ENCODE data around the gene ALG2.
"Not testable (repeated sequence)": the region's sequence is repeated elsewhere in the genome, so short reads cannot be mapped to it uniquely, and the experiment has no call there.

Gene ALG2

GRCh38 chr9:99237849-99238248 is 16.1 kb upstream of the ALG2 start:
- DNase-seq, result not testable (repeated sequence)

- DNase-seq, result no peak
These were observed 15.6 kb upstream of the ALG2 start for GRCh38 chr9:99237356-99237755.

DNA sequence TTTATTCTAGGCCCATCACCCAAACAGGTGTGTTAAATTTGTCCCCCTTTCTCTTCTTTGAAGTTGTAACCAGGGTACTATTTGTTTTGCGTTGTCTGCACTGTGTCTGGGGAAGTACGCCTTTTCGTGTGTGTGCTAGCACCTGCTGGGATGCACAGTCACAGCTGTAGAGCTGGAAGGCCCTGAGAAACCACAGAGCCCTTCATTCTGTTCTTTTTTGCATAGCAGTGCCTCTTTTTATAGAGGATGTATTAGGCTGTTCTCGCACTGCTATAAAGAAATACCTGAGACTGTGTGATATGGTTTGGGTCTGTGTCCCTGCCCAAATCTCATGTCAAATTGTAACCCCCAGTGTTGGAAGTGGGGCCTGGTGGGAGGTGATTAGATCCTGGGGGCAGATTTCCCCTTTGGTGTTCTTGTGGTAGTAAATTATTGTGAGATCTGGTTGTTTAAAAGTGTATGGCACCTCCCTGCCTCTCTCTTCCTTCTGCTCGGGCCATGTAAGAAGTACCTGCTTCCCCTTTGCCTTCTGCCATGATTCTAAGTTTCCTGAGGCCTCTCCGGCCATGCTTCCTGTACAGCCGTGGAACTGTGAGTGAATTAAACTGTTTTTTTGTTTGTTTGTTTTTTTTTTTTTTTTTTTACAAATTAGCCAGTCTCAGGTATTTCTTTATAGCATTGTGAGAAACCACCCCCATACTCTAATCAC is 14.3 kb upstream of the ALG2 start:
- DNase-seq, result no peak

DNA sequence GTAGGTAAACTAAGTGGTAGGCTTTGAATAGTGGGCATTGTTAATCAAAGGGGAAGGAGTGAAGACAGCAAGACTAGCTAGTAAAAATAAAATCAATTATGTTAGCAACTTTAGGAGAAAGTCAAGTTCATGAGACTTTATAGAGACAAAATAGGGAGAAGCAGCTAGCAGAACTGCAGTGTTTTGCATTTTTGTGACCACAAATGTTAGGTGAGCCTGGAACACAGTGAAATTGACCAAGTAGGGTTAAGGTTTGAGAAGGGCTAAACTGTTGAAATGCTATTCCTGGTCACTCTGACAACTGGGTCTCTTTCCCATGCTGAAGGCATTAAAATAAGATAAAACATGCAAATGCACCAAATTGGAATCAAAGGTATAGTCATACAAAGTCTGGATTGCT is 13.3 kb upstream of the ALG2 start:
- no peak for DNase-seq

GRCh38 chr9:99234618-99235017 is 12.9 kb upstream of the ALG2 start:
- no peak for DNase-seq

DNA sequence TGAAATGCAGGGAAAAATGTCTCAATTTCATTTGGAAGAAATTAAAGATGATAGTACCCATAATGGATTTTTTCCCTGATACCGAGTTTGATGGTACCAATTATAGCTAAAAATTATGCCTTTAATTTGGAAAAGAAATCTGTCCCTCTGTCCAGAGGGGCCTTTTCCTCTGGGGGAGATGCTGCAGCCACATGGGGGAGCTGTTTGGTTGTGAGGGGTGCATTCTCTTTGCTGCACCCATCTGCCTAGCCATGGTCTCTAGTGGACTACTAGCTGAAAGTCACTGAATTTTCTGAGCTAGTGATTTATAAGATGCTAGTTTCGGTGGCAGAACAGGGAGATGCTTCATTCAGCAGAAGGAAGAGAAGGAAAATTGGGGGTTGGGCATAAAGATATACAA is 10.0 kb upstream of the ALG2 start:
- no peak for DNase-seq

DNA sequence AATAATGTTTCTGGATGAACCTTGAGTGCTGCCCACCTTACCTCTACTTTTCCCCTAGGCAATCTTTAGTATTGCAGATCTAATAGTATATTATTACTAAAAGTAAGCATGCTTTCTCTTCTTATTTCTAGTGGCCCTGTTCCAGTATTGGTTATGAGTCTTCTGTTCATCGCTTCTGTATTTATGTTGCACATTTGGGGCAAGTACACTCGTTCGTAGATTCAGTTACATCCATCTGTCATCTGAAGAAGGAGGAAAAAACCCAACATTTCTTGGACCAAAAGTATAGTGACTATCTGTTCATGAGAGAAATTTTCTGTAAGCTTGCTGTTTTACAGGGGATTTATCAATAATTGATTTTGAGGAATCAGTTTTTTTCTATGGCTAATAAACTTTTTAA is 8.5 kb upstream of the ALG2 start:
- DNase-seq, result no peak

DNA sequence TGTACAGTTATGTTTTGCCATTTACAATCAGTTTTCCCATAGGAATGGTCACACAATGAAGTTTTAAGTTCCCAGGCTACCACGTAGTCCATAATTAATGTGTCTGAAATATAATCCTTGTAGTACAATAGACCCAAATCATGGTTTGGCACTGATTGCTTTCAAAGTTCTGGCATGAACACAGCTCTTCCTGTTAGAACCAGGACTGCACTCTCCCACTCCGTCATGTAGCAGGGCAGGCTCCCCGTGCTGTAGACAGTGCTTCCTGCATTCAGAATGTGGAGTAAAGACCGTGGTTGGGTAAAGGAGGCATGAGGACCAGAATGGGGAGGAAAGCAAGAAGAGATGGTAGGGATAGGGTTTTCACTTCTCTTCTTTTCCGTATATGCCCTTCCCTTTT is 4.3 kb upstream of the ALG2 start:
- no peak for DNase-seq

- DNase-seq, result no peak
These were observed 2.7 kb upstream of the ALG2 start for GRCh38 chr9:99224445-99224844.

GRCh38 chr9:99222416-99223270 is 901 bp upstream of the ALG2 start:
- DNase-seq, result no peak

- no peak for DNase-seq
These were observed 499 bp downstream of the ALG2 start for GRCh38 chr9:99221266-99221620.

DNA sequence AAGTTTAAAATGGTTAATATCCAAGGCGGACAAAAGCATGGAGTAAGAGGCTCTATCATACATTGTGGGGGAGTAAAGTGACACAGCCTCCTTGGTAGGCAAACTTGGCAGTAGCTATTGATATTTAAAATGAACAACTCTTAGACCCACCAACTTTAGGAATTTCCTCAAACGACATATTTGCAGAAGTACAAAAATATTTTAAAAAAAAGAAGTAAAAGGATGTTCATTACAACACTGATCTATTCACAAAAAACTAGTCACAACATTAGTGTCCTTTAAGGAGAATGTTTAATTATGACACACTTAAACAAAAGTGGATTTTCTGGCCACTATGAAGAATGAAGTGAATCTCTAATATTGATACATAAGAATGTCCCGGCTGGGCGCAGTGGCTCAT is 1.7 kb downstream of the ALG2 start:
- DNase-seq, result no peak

DNA sequence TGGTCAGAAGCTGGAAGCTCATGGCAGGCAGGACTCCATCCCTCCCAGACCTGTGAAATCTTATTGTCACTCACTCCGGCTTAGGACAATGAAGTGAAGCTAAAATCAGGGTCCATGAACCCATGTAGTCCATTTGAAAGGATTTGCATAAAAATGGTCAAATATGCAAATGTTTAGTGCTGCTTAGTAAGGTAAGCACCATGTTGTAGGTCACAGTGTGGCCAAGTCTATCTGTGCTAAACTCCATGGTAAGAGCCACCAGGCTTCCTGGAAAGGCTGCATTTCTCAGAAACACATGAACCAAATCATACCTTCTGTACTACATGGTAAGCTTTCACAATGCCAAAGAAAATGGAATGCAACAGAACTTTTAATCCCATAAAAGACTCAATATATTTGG is 5.7 kb downstream of the ALG2 start:
- no peak for DNase-seq

GRCh38 chr9:99213197-99213596 is 8.5 kb downstream of the ALG2 start:
- DNase-seq, result no peak

DNA sequence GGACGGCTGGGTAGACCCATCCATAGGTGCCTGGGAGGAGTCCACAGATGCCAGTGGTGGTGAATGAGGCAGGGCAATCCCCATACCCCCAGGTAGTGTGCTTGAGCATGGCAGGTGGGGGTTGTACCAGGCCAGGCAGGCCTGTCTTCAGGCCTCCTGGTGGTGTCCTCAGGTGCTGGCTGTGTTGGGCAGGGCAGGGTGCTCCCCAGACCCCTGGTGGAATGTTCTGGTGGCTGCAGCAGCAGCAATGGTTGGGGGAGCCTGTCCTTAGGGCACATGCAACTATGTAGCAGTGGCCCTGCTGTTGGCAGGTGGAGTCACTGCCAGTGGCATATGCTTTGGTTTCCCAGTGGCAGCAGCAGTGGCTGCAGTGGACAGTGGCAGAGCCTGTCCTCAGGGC is 10.0 kb downstream of the ALG2 start:
- DNase-seq, result no peak

DNA sequence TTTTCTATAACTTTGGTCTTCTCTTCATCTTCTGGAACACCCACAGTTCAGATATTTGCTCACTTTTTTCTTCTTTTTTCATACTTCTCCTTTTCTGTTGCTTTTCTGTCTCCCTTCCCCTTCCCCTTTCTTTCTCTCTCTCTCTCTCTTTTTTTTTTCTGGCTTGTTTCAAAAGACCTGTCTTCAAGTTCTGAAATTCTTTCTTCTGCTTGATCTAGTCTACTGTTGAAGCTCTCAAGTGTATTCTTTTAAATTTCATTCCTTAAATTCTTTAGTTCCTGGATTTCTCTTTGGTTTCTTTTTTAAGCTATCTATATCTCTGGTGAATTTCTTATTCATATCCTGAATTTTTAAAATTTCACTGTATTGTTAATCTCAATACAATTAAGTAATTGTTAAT is 11.2 kb downstream of the ALG2 start:
- no peak for DNase-seq

- no peak for DNase-seq
These were observed 20.1 kb downstream of the ALG2 start for GRCh38 chr9:99201603-99202002.

- DNase-seq, result no peak
These were observed 21.7 kb downstream of the ALG2 start for GRCh38 chr9:99199938-99200539.

DNA sequence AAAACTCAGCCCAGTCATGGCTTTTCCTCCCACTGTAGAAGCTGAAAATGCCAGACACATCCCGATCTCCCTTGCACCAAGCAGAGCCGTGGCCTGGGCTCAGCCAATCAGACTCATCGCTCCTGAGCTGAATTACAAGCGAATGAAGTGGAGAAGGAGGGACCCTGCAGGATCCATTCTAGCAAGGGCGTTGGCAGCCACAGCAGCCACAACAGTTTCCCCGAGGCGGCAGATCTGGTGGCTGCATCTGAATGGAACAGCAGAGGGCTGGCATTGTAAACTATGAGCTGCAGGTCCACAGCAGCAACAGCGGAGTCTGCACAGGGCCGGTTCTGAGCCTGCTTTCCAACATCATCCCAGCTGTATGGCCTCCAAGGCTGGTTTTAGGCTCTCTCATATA is 23.8 kb downstream of the ALG2 start:
- DNase-seq, result no peak

DNA sequence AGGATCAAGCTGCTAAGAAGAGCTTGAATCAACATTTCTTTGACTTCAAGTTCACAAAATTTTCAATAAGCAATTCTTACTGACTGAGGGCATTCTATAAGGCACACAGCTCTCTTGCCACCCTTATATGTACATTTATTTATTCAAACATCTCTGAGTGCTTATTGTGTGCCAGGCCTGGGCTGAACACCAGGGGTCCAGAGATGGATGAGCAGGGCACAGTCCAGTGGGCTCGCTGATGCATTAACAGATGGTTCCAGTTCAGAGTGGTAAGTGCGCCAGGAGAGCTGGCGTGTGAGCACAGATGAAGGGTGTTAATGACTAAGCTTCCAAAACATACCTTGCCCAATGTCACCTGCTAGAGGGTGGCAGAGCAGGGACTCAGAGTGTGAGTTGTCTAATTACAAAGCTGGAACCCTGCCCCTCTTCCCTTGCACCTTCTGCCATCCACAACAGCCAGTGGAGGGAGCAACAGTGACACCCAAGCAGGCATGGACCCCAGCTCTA is 24.6 kb downstream of the ALG2 start:
- no peak for DNase-seq

DNA sequence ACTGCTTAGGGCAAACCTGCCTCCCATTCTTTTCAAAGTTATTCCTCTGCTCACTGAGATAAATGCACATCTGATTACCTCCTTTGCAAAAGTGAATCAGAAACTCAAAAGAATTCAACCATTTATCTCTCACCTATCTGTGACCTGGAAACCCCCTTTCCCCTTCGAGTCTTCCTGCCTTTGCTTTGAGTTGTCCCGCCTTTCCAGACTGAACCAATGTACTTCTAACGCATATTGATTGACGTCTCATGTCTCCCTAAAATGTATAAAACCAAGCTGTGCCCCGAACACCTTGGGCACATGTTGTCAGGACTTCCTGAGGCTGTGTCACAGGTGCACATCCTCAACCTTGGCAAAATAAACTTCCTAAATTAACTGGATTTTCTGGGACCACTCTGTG is 25.3 kb downstream of the ALG2 start:
- not testable (repeated sequence) for DNase-seq

- DNase-seq, result no peak
These were observed 28.3 kb downstream of the ALG2 start for GRCh38 chr9:99193466-99193821.

GRCh38 chr9:99192786-99193465 is 28.8 kb downstream of the ALG2 start:
- DNase-seq, result no peak
